Natural killer cell (primary cell): ENCODE results near the gene SLC37A3. TPM values are rescaled to one million over a fixed set of nuclear protein-coding genes. Genes with fewer than 3 reads are reported as not detected.
"Not testable (repeated sequence)": the region's sequence is repeated elsewhere in the genome, so short reads cannot be mapped to it uniquely, and the experiment has no call there.

Experiments
- ATAC-seq, 3 donors: fragments of 150-1000 bp in 2 of 3; fragments of 200-7000 bp in 1 of 3; cut with Tn5 transposase; 1 replicate in 1 of 3; 2 replicates in 2 of 3; pipeline ENCODE4 v1.10.0; 2021; ENCODE audit warnings: mild to moderate bottlenecking in 2 of 3, moderate library complexity in 2 of 3
- DNase-seq, 2 donors: peaks; one replicate each; pipeline versions ENCODE4 v3.0.0 to v3.0.0-alpha.2; 2013 to 2021; ENCODE audit warnings: mixed read lengths in 1 of 2
- H3K27ac ChIP-seq: one replicate; pipeline ENCODE4 v1.5.1; 2013; ENCODE audit warnings: mild to moderate bottlenecking, low read length
- H3K27me3 ChIP-seq: one replicate; pipeline ENCODE4 v1.6.1; 2013; ENCODE audit warnings: low read length; ENCODE audit not compliant: control insufficient read depth, insufficient read depth
- H3K36me3 ChIP-seq: one replicate; pipeline ENCODE4 v1.6.1; 2013; ENCODE audit warnings: low read length; ENCODE audit not compliant: control insufficient read depth, insufficient read depth
- H3K4me1 ChIP-seq: one replicate; pipeline ENCODE4 v1.6.1; 2013; ENCODE audit warnings: low read length; ENCODE audit not compliant: control insufficient read depth, insufficient read depth
- H3K4me3 ChIP-seq: one replicate; pipeline ENCODE4 v1.5.1; 2013; ENCODE audit warnings: low read length
- H3K9me3 ChIP-seq: one replicate; pipeline ENCODE4 v1.6.1; 2013; ENCODE audit warnings: low read length; ENCODE audit not compliant: control insufficient read depth, insufficient read depth
- H3K27ac Mint-ChIP-seq, 2 donors: one replicate each; pipeline ENCODE4 v1.8.0; 2022; ENCODE audit warnings: mild to moderate bottlenecking in 2 of 2, mixed read lengths in 2 of 2, moderate library complexity in 1 of 2
- H3K27me3 Mint-ChIP-seq, 2 donors: one replicate each; pipeline ENCODE4 v1.8.0; 2022; ENCODE audit warnings: low read depth in 2 of 2, mixed read lengths in 2 of 2
- H3K36me3 Mint-ChIP-seq: one replicate; pipeline ENCODE4 v1.8.0; 2022; ENCODE audit warnings: mixed read lengths
- H3K4me1 Mint-ChIP-seq, 2 donors: one replicate each; pipeline ENCODE4 v1.8.0; 2022; ENCODE audit warnings: mixed read lengths in 2 of 2
- H3K4me3 Mint-ChIP-seq: one replicate; pipeline ENCODE4 v1.8.0; 2022; ENCODE audit warnings: mild to moderate bottlenecking, moderate library complexity, mixed read lengths
- H3K9me3 Mint-ChIP-seq, 2 donors: one replicate each; pipeline ENCODE4 v1.8.0; 2022; ENCODE audit warnings: mixed read lengths in 2 of 2
- CTCF ChIP-seq: fragments of 200-600 bp; IDR thresholded peaks from one replicate; pipeline ENCODE4 v1.8.0; 2022; ENCODE audit warnings: antibody characterized with exemption
- WGBS: methylation state at CpG from one replicate; pipeline ENCODE4 v1.1.7; 2013; ENCODE audit warnings: missing lambda C conversion rate; ENCODE audit not compliant: insufficient coverage; 5-methylcytosine and 5-hydroxymethylcytosine counted together
- intact Hi-C: fragments of 100-400 bp; cut with micrococcal nuclease; formaldehyde crosslinking; loops from one replicate; pipeline ENCODE4 v1.14.2; 2022
- total RNA-seq, 4 donors: library from RNA; stranded (reverse); fragments of 120-200 nt in 1 of 4; gene quantifications; one replicate each; pipeline versions ENCODE4 v1.2.3 to v1.2.4, GENCODE V29; 2013 to 2022

SLC37A3 gene
- total RNA-seq, 3 donors from 2014 or later (not counting 1 experiment from before 2014, with no cell fraction given), result 19.1 to 26.4 (median 24.5) TPM

DNA sequence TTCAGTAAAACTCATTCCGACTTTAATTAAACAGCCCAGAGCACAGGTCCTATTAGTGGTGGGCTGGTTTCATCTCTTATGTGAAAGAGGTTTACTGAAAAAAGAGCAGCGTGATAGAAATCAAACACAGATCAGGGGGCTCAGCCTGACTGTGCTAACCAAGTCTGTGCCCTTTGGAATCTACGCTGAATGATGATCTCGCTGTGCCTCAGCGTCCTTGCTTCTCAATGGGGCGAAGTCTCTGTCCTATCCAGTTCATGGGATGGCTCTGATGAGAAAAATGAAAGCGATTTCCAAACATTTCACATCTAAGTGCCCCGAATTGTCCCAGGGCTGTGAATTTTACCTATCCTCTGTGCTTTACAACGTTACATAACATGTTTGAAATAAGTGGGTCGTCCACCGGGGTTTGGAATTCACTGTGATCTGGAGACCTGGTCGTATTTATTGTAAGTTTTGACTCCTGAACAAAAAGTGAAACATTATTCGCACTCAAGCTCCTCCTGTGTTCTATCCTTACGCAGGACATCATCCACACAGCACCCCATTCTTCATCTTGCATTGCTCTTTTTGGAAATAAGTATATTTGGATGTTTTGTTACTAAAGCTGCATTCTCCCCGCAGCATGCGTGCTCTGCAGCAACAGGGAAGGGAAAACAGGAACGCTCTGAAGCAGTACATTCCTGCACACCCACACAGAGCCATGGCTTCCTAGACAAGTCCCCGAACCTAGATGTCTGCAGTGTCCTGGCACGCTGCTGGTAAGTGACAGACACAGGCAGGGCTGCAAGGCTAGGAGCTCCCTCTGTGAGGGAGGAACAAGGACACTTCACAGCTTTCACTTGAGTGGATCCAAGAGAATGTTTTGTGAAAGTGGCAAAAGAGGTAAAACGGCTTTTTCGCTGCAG lies 83.5 kb downstream of the SLC37A3 start:
- no peak overlapping the region for H3K4me3 Mint-ChIP-seq
- peaks cover 6 to 7% of the 10 kb centered on the region in 2 donors for H3K4me1 Mint-ChIP-seq
- H3K9me3 ChIP-seq, result no peaks in the 10 kb centered on the region
- H3K4me3 ChIP-seq, result no peak overlapping the region
- 81% methylated on average over 20 of the region's 21 CpGs for WGBS
- peaks cover 5% of the 10 kb centered on the region for H3K4me1 ChIP-seq
- H3K36me3 Mint-ChIP-seq, result no peaks in the 10 kb centered on the region
- no peak for TF ChIP-seq CTCF
- no peaks in the 10 kb centered on the region for H3K27me3 ChIP-seq
- H3K36me3 ChIP-seq, result no peaks in the 10 kb centered on the region
- H3K27ac Mint-ChIP-seq, result no peak overlapping the region
- ATAC-seq, result no peak
- intact Hi-C loops, result no loop called here
- H3K27me3 Mint-ChIP-seq, result peaks cover 0 to 17% of the 10 kb centered on the region in 2 donors
- H3K27ac ChIP-seq, result no peak overlapping the region
- H3K9me3 Mint-ChIP-seq, result peaks cover 0 to 3% of the 10 kb centered on the region in 2 donors
- no peak for DNase-seq

GRCh38 chr7:140312141-140312846 lies 86.0 kb downstream of the SLC37A3 start:
- Mint-ChIP-seq H3K4me1 (peaks cover 6 to 12% of the 10 kb centered on the region in 2 donors), H3K9me3 (peaks cover 0 to 3% of the 10 kb centered on the region in 2 donors), H3K4me3 (no peak overlapping the region), H3K27me3 (peaks cover 0 to 20% of the 10 kb centered on the region in 2 donors), H3K27ac (no peak overlapping the region), H3K36me3 (no peaks in the 10 kb centered on the region)
- intact Hi-C loops, result no loop called here
- no peak for ATAC-seq
- no peak for TF ChIP-seq CTCF
- H3K4me1 ChIP-seq, result peaks cover 5% of the 10 kb centered on the region
- DNase-seq, result no peak
- H3K27ac ChIP-seq, result no peak overlapping the region
- H3K27me3 ChIP-seq, result no peaks in the 10 kb centered on the region
- H3K36me3 ChIP-seq, result no peaks in the 10 kb centered on the region
- WGBS, result 64% methylated on average over 2 of the region's 2 CpGs
- no peak overlapping the region for H3K4me3 ChIP-seq
- no peaks in the 10 kb centered on the region for H3K9me3 ChIP-seq

GRCh38 chr7:140311128-140311527 lies 87.2 kb downstream of the SLC37A3 start:
- 100% methylated on average over 1 of the region's 2 CpGs for WGBS
- H3K9me3 ChIP-seq, H3K27me3 ChIP-seq, H3K27ac ChIP-seq, H3K27ac Mint-ChIP-seq, DNase-seq, intact Hi-C loops, H3K4me3 Mint-ChIP-seq, H3K36me3 Mint-ChIP-seq, H3K36me3 ChIP-seq, H3K4me3 ChIP-seq, H3K9me3 Mint-ChIP-seq, H3K4me1 ChIP-seq, ATAC-seq: not testable (repeated sequence)
- H3K27me3 Mint-ChIP-seq, result peaks cover 0 to 23% of the 10 kb centered on the region in 2 donors
- H3K4me1 Mint-ChIP-seq, result peaks cover 6 to 12% of the 10 kb centered on the region in 2 donors
